Gastrocnemius medialis (tissue), 4 donors: ENCODE data around the gene EFNA5. TPM values are rescaled to one million over a fixed set of nuclear protein-coding genes. Genes with fewer than 3 reads are reported as not detected.

Experiments
- ATAC-seq, 2 donors: fragments of 150-250 bp; one replicate each; pipeline ENCODE4 v1.9.1; 2016
- DNase-seq, 2 donors: peaks; one replicate each; pipeline ENCODE4 v3.0.0-alpha.2; 2019
- H3K27ac ChIP-seq, 4 donors: fragments of 200-600 bp; sonication (generic); 1 replicate in 1 of 4; 2 replicates in 3 of 4; pipeline ENCODE4 v1.5.1; 2016 to 2018; ENCODE audit warnings: mild to moderate bottlenecking in 2 of 4, moderate library complexity in 1 of 4
- H3K27me3 ChIP-seq, 3 donors: fragments of 200-600 bp; sonication (generic) in 2 of 3; 1 replicate in 1 of 3; 2 replicates in 2 of 3; pipeline versions ENCODE4 v1.5.1 to v1.6.0; 2016 to 2019; ENCODE audit warnings: mild to moderate bottlenecking in 1 of 3, moderate library complexity in 1 of 3
- H3K36me3 ChIP-seq, 2 donors: fragments of 200-600 bp; sonication (generic) in 1 of 2; one replicate each; pipeline ENCODE4 v1.5.1; 2017 to 2018
- H3K4me1 ChIP-seq, 2 donors: fragments of 200-600 bp; sonication (generic) in 1 of 2; one replicate each; pipeline ENCODE4 v1.5.1; 2016 to 2017; ENCODE audit warnings: mild to moderate bottlenecking in 2 of 2
- H3K4me3 ChIP-seq, 4 donors: fragments of 200-600 bp; sonication (generic) in 3 of 4; 1 replicate in 1 of 4; 2 replicates in 3 of 4; pipeline ENCODE4 v1.5.1; 2016 to 2019; ENCODE audit warnings: mild to moderate bottlenecking in 2 of 4
- H3K9me3 ChIP-seq, 3 donors: fragments of 200-600 bp; sonication (generic) in 2 of 3; 1 replicate in 1 of 3; 2 replicates in 2 of 3; pipeline ENCODE4 v1.5.1; 2016 to 2019
- POLR2A ChIP-seq, 2 donors: fragments of 450-650 bp; IDR thresholded peaks; one replicate each; pipeline ENCODE4 v1.6.1; 2017; ENCODE audit warnings: antibody characterized with exemption in 2 of 2, mild to moderate bottlenecking in 2 of 2, moderate library complexity in 2 of 2
- in situ Hi-C, 4 donors: fragments of 200-750 bp; cut with MboI; loops; one replicate each; pipeline versions ENCODE4 v1.15.0 to v1.8.0; 2017; ENCODE audit warnings: low sequenced_read_pairs in 4 of 4
- intact Hi-C: fragments of 100-400 bp; cut with DNase I; formaldehyde crosslinking; loops from one replicate; pipeline ENCODE4 v1.15.1; 2023; ENCODE audit warnings: low total_unique reads
- total RNA-seq, 4 donors: library from RNA; depleted of rRNA; stranded (reverse); fragments of >200 nt; gene quantifications; one replicate each; pipeline versions ENCODE4 v1.1.0 to v1.2.3, GENCODE V29; 2016
- TF ChIP-seq, protein P1 (sequence below), 5 experiments: fragments of 450-650 bp in 3 of 5; fragments of 200-600 bp in 2 of 5; sonication (generic) in 2 of 5; IDR thresholded peaks in 4 of 5; conservative IDR thresholded peaks in 1 of 5; 1 replicate in 4 of 5; 2 replicates in 1 of 5; pipeline ENCODE4 v1.5.1; 2016 to 2019; ENCODE audit warnings: antibody characterized with exemption in 5 of 5, mild to moderate bottlenecking in 3 of 5, moderate library complexity in 3 of 5

Gene EFNA5
- total RNA-seq, 4 donors from 2014 or later, result 0.15 to 0.62 (median 0.20) TPM; not detected in 1

GRCh38 chr5:107474716-107475489, 195.8 kb downstream of the EFNA5 start:
- no peaks in the 10 kb centered on the region for H3K4me1 ChIP-seq
- no peaks in the 10 kb centered on the region for H3K36me3 ChIP-seq
- no peak overlapping the region for H3K27ac ChIP-seq
- DNase-seq, result no peak
- no peaks in the 10 kb centered on the region for H3K27me3 ChIP-seq
- no peak for ATAC-seq
- intact Hi-C loops, result no loop called here
- in situ Hi-C loops, result no loop called here
- no peaks in the 10 kb centered on the region for H3K9me3 ChIP-seq
- H3K4me3 ChIP-seq, result no peak overlapping the region
- TF ChIP-seq, protein P1, sequence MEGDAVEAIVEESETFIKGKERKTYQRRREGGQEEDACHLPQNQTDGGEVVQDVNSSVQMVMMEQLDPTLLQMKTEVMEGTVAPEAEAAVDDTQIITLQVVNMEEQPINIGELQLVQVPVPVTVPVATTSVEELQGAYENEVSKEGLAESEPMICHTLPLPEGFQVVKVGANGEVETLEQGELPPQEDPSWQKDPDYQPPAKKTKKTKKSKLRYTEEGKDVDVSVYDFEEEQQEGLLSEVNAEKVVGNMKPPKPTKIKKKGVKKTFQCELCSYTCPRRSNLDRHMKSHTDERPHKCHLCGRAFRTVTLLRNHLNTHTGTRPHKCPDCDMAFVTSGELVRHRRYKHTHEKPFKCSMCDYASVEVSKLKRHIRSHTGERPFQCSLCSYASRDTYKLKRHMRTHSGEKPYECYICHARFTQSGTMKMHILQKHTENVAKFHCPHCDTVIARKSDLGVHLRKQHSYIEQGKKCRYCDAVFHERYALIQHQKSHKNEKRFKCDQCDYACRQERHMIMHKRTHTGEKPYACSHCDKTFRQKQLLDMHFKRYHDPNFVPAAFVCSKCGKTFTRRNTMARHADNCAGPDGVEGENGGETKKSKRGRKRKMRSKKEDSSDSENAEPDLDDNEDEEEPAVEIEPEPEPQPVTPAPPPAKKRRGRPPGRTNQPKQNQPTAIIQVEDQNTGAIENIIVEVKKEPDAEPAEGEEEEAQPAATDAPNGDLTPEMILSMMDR (IDR thresholded peaks at IDR 0.05 in 4 of 5, conservative IDR thresholded peaks at IDR 0.05 in 1 of 5), result no peak
- no peak for TF ChIP-seq POLR2A (IDR thresholded peaks at IDR 0.05)

DNA sequence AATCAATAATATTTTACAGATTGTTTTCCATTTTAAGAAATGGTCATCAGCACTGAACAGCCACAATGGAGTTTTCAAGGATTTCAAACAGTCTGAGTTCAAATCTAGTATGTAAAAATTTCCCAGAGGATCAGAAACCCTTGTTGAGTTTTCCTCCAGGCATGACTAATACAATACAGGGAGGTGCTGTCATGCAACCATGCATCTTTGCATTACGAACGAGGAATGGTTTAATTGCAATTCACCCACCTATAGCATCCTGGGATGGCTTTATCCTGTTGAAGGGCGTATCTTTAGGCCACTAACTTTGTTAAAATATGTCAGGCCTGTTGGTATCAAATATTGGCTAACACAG, 196.4 kb downstream of the EFNA5 start:
- no peak for DNase-seq
- H3K27me3 ChIP-seq, result no peaks in the 10 kb centered on the region
- ATAC-seq, result no peak
- H3K4me3 ChIP-seq, result no peak overlapping the region
- no peak overlapping the region for H3K27ac ChIP-seq
- H3K36me3 ChIP-seq, result no peaks in the 10 kb centered on the region
- H3K4me1 ChIP-seq, result no peaks in the 10 kb centered on the region
- no peaks in the 10 kb centered on the region for H3K9me3 ChIP-seq
- intact Hi-C loops (no loop called here), in situ Hi-C loops (no loop called here)
- TF ChIP-seq POLR2A (IDR thresholded peaks at IDR 0.05), result no peak
- TF ChIP-seq, protein P1 (IDR thresholded peaks at IDR 0.05 in 4 of 5, conservative IDR thresholded peaks at IDR 0.05 in 1 of 5), result no peak

- TF ChIP-seq, protein P1 (IDR thresholded peaks at IDR 0.05 in 4 of 5, conservative IDR thresholded peaks at IDR 0.05 in 1 of 5), result no peak
- no peak for TF ChIP-seq POLR2A (IDR thresholded peaks at IDR 0.05)
- no peaks in the 10 kb centered on the region for H3K36me3 ChIP-seq
- H3K4me1 ChIP-seq, result no peaks in the 10 kb centered on the region
- H3K9me3 ChIP-seq, result no peaks in the 10 kb centered on the region
- no peak for ATAC-seq
- in situ Hi-C loops (no loop called here), intact Hi-C loops (no loop called here)
- H3K4me3 ChIP-seq, result no peak overlapping the region
- no peak overlapping the region for H3K27ac ChIP-seq
- H3K27me3 ChIP-seq, result no peaks in the 10 kb centered on the region
- no peak for DNase-seq
These were observed 198.1 kb downstream of the EFNA5 start for GRCh38 chr5:107472620-107473064.

- TF ChIP-seq POLR2A (IDR thresholded peaks at IDR 0.05), result no peak
- TF ChIP-seq, protein P1 (IDR thresholded peaks at IDR 0.05 in 4 of 5, conservative IDR thresholded peaks at IDR 0.05 in 1 of 5), result no peak
- Histone ChIP-seq H3K9me3 (no peaks in the 10 kb centered on the region), H3K27me3 (no peaks in the 10 kb centered on the region), H3K4me1 (no peaks in the 10 kb centered on the region), H3K36me3 (no peaks in the 10 kb centered on the region), H3K4me3 (no peak overlapping the region), H3K27ac (no peak overlapping the region)
- DNase-seq, result no peak
- in situ Hi-C loops (no loop called here), intact Hi-C loops (no loop called here)
- no peak for ATAC-seq
These were observed 200.5 kb downstream of the EFNA5 start for GRCh38 chr5:107470295-107470582.
